ENCODE data around the gene NIFK.

NIFK gene

DNA sequence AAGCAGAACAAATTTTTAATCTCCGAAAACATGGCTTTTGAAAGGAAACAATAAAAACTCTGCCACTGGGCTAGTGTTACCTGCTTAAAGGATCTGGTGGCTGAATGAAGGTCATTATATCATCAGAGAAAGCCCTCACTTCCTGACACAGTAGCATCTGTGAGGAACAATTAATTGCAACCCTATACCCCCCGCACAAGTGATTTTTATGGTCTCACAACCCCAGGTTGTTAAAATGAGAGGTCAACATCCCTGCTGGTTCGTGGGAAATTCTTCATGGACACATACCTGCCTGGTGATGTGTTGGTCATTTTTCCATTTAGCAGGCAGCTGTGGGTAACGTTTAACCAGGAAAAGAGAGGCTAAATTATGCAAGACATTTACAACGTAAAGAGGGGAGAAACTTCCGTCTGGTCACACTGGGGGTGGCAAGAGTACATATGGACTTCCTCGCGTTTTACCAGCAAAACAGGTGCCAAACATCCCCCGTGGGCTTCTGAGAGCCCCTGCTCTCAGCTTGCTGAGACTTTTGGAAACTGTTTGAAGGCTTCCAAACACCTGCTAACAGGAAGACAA, 29.2 kb downstream of the NIFK start (continued):
- TF ChIP-seq ZNF521 (tag by site-specific recombination; IDR thresholded peaks at IDR 0.05) (no peak), ZNF629 (tag by site-specific recombination; IDR thresholded peaks at IDR 0.05) (peak; percentile 52; the same call in 1 of the 2 replicates), ZNF544 (tag by site-specific recombination; IDR thresholded peaks at IDR 0.05) (no peak), ZNF174 (tag by site-specific recombination; IDR thresholded peaks at IDR 0.05) (no peak), OVOL3 (tag by site-specific recombination; IDR thresholded peaks at IDR 0.05) (peak; percentile 57; the same call in 1 of the 2 replicates), ZNF747 (tag by site-specific recombination; IDR thresholded peaks at IDR 0.05) (no peak), ZNF596 (tag by site-specific recombination; IDR thresholded peaks at IDR 0.05) (no peak), FEZF1 (tag by site-specific recombination; IDR thresholded peaks at IDR 0.05) (peak; percentile 73), GLIS1 (tag by site-specific recombination; IDR thresholded peaks at IDR 0.05) (peak; percentile 89), ZNF776 (tag by site-specific recombination; IDR thresholded peaks at IDR 0.05; ENCODE audit: borderline replicate concordance) (no peak)
- TF ChIP-seq, protein P1, sequence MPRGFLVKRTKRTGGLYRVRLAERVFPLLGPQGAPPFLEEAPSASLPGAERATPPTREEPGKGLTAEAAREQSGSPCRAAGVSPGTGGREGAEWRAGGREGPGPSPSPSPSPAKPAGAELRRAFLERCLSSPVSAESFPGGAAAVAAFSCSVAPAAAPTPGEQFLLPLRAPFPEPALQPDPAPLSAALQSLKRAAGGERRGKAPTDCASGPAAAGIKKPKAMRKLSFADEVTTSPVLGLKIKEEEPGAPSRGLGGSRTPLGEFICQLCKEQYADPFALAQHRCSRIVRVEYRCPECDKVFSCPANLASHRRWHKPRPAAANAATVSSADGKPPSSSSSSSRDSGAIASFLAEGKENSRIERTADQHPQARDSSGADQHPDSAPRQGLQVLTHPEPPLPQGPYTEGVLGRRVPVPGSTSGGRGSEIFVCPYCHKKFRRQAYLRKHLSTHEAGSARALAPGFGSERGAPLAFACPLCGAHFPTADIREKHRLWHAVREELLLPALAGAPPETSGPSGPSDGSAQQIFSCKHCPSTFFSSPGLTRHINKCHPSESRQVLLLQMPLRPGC (tag by site-specific recombination; IDR thresholded peaks at IDR 0.05), result peak; percentile 47
- TF ChIP-seq, protein P2, sequence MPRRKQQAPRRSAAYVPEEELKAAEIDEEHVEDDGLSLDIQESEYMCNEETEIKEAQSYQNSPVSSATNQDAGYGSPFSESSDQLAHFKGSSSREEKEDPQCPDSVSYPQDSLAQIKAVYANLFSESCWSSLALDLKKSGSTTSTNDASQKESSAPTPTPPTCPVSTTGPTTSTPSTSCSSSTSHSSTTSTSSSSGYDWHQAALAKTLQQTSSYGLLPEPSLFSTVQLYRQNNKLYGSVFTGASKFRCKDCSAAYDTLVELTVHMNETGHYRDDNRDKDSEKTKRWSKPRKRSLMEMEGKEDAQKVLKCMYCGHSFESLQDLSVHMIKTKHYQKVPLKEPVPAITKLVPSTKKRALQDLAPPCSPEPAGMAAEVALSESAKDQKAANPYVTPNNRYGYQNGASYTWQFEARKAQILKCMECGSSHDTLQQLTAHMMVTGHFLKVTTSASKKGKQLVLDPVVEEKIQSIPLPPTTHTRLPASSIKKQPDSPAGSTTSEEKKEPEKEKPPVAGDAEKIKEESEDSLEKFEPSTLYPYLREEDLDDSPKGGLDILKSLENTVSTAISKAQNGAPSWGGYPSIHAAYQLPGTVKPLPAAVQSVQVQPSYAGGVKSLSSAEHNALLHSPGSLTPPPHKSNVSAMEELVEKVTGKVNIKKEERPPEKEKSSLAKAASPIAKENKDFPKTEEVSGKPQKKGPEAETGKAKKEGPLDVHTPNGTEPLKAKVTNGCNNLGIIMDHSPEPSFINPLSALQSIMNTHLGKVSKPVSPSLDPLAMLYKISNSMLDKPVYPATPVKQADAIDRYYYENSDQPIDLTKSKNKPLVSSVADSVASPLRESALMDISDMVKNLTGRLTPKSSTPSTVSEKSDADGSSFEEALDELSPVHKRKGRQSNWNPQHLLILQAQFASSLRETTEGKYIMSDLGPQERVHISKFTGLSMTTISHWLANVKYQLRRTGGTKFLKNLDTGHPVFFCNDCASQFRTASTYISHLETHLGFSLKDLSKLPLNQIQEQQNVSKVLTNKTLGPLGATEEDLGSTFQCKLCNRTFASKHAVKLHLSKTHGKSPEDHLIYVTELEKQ (tag by site-specific recombination; IDR thresholded peaks at IDR 0.05; ENCODE audit: borderline replicate concordance), result peak; percentile 85
- TF ChIP-seq, protein P3, sequence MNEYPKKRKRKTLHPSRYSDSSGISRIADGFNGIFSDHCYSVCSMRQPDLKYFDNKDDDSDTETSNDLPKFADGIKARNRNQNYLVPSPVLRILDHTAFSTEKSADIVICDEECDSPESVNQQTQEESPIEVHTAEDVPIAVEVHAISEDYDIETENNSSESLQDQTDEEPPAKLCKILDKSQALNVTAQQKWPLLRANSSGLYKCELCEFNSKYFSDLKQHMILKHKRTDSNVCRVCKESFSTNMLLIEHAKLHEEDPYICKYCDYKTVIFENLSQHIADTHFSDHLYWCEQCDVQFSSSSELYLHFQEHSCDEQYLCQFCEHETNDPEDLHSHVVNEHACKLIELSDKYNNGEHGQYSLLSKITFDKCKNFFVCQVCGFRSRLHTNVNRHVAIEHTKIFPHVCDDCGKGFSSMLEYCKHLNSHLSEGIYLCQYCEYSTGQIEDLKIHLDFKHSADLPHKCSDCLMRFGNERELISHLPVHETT (tag by site-specific recombination; IDR thresholded peaks at IDR 0.05), result peak; percentile 58
- TF ChIP-seq, protein P4, sequence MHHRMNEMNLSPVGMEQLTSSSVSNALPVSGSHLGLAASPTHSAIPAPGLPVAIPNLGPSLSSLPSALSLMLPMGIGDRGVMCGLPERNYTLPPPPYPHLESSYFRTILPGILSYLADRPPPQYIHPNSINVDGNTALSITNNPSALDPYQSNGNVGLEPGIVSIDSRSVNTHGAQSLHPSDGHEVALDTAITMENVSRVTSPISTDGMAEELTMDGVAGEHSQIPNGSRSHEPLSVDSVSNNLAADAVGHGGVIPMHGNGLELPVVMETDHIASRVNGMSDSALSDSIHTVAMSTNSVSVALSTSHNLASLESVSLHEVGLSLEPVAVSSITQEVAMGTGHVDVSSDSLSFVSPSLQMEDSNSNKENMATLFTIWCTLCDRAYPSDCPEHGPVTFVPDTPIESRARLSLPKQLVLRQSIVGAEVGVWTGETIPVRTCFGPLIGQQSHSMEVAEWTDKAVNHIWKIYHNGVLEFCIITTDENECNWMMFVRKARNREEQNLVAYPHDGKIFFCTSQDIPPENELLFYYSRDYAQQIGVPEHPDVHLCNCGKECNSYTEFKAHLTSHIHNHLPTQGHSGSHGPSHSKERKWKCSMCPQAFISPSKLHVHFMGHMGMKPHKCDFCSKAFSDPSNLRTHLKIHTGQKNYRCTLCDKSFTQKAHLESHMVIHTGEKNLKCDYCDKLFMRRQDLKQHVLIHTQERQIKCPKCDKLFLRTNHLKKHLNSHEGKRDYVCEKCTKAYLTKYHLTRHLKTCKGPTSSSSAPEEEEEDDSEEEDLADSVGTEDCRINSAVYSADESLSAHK (tag by site-specific recombination; IDR thresholded peaks at IDR 0.05), result 0 out of 2 replicates have a peak, but pooled peaks have one; percentile 15

DNA sequence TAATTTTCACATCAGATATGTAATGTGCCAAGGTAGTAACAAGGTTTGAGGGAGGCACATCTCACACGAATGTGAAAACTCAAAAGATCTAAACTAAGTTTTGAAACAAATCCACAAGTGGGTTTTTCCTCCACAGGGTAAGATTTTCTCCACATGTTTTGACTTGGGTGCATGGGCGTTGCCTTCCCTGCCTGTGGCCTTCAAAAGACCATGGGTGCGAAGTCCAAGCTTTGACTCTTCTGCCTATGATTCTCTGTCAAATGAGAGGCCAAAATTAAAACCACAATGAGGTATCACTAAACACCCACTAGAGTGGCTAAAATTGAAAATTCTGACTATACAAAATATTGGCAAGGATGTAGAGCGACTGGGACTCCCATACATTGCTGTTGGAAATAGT, 30.7 kb downstream of the NIFK start:
- H3K36me3 ChIP-seq (ENCODE audit: control insufficient read depth in 2 of 2, insufficient read depth in 1 of 2, low read length in 2 of 2), result no peaks in the 10 kb centered on the region
- no peak overlapping the region for H3K27ac ChIP-seq (ENCODE audit: extremely low read depth, low read depth, low read length)
- H3K4me1 ChIP-seq (ENCODE audit: control insufficient read depth, insufficient read depth, low read length), result peaks cover 8% of the 10 kb centered on the region
- no peaks in the 10 kb centered on the region for H3K9me3 ChIP-seq (ENCODE audit: control insufficient read depth, insufficient read depth, low read depth, low read length)
- H3K4me3 ChIP-seq (ENCODE audit: low read depth, low read length), result no peak overlapping the region
- no peak for TF ChIP-seq GLI4 (tag by site-specific recombination; IDR thresholded peaks at IDR 0.05)
- ChIA-PET POLR2A (no interaction called here), CTCF (no interaction called here)

All from HEK293 (cell line).